GM08714 (cell line): ENCODE measurements around the gene WDR47.

Experiments used
- H3K4me3 ChIP-seq: fragments of 200-500 bp; sonication (Bioruptor generic); 2 replicates; pipeline ENCODE4 v1.5.1; 2014; ENCODE audit warnings: mild to moderate bottlenecking, low read length, inconsistent platforms
- ZNF274 ChIP-seq: IDR thresholded peaks from 2 replicates; pipeline ENCODE4 v1.6.1; 2012; ENCODE audit warnings: mild to moderate bottlenecking, low read depth, low read length

The WDR47 gene

GRCh38 chr1:109041621-109042468 is at the start of gene WDR47:
Gene WDR47 (minus strand): TSS chr1:109042102. CDS start chr1:109023512, 18,590 bp downstream.
- TF ChIP-seq ZNF274, result no peak
- H3K4me3 ChIP-seq, result peak within 1 kb of the TSS; percentile 95

GRCh38 chr1:109091078-109091838 is 49.4 kb upstream of the WDR47 start:
- no peak for TF ChIP-seq ZNF274
- H3K4me3 ChIP-seq, result peak overlapping the region; percentile 98

GRCh38 chr1:109090196-109091077 is 48.5 kb upstream of the WDR47 start, which contains the start of gene TMEM167B:
Gene TMEM167B (plus strand): TSS chr1:109090764. CDS start chr1:109090873, 109 bp downstream.
- peak within 1 kb of the TSS; percentile 98 for H3K4me3 ChIP-seq
- no peak for TF ChIP-seq ZNF274

GRCh38 chr1:109089242-109090015 is 47.5 kb upstream of the WDR47 start:
- peak overlapping the region; percentile 98; the same call in 1 of the 2 replicates for H3K4me3 ChIP-seq
- TF ChIP-seq ZNF274, result no peak

- no peak overlapping the region for H3K4me3 ChIP-seq
- TF ChIP-seq ZNF274, result no peak
Measured at GRCh38 chr1:109084563-109085517, 42.9 kb upstream of the WDR47 start.

GRCh38 chr1:109083923-109084322 is 42.0 kb upstream of the WDR47 start:
- no peak for TF ChIP-seq ZNF274
- H3K4me3 ChIP-seq, result no peak overlapping the region

- no peak for TF ChIP-seq ZNF274
- H3K4me3 ChIP-seq, result no peak overlapping the region
Measured at GRCh38 chr1:109083501-109083900, 41.6 kb upstream of the WDR47 start.

GRCh38 chr1:109080441-109081082 is 38.7 kb upstream of the WDR47 start:
- no peak for TF ChIP-seq ZNF274
- no peak overlapping the region for H3K4me3 ChIP-seq

GRCh38 chr1:109079240-109079622 is 37.3 kb upstream of the WDR47 start:
- TF ChIP-seq ZNF274, result no peak
- no peak overlapping the region for H3K4me3 ChIP-seq

GRCh38 chr1:109078317-109078716 is 36.4 kb upstream of the WDR47 start:
- no peak for TF ChIP-seq ZNF274

GRCh38 chr1:109075531-109076490 is 33.9 kb upstream of the WDR47 start, which contains the start of gene TAF13:
Gene TAF13 (minus strand): TSS chr1:109076003. CDS start chr1:109075947, 56 bp downstream.
- H3K4me3 ChIP-seq, result peak within 1 kb of the TSS; percentile 97
- no peak for TF ChIP-seq ZNF274

More at GRCh38 chr1:109078317-109078716, 36.4 kb upstream of the WDR47 start:
- no peak overlapping the region for H3K4me3 ChIP-seq
